ENCODE measurements around the gene MYOZ3.

MYOZ3 gene

GRCh38 chr5:150653145-150653761, 7.8 kb upstream of the MYOZ3 start:
- TF ChIP-seq CTCF (IDR thresholded peaks at IDR 0.05; ENCODE audit: control insufficient read depth, insufficient read depth, low read depth, low read length, missing control alignments) = peak; percentile 51
- no peak for DNase-seq (ENCODE audit: low read depth)
- no peak overlapping the region for H3K4me3 ChIP-seq (ENCODE audit: control insufficient read depth, low read depth, low read length)

GRCh38 chr5:150653762-150654556, 7.1 kb upstream of the MYOZ3 start:
- TF ChIP-seq CTCF (IDR thresholded peaks at IDR 0.05; ENCODE audit: control insufficient read depth, insufficient read depth, low read depth, low read length, missing control alignments) = no peak
- DNase-seq (ENCODE audit: low read depth) = no peak
- no peak overlapping the region for H3K4me3 ChIP-seq (ENCODE audit: control insufficient read depth, low read depth, low read length)

GRCh38 chr5:150655221-150655620, 5.8 kb upstream of the MYOZ3 start:
- TF ChIP-seq CTCF (IDR thresholded peaks at IDR 0.05; ENCODE audit: control insufficient read depth, insufficient read depth, low read depth, low read length, missing control alignments) = no peak

GRCh38 chr5:150656191-150657132, 4.6 kb upstream of the MYOZ3 start:
- H3K4me3 ChIP-seq (ENCODE audit: control insufficient read depth, low read depth, low read length) = peak overlapping the region; percentile 54
- peak; percentile 51 for TF ChIP-seq CTCF (IDR thresholded peaks at IDR 0.05; ENCODE audit: control insufficient read depth, insufficient read depth, low read depth, low read length, missing control alignments)
- no peak for DNase-seq (ENCODE audit: low read depth)

More at GRCh38 chr5:150655221-150655620, 5.8 kb upstream of the MYOZ3 start:
- no peak for DNase-seq (ENCODE audit: low read depth)
- no peak overlapping the region for H3K4me3 ChIP-seq (ENCODE audit: control insufficient read depth, low read depth, low read length)

GRCh38 chr5:150658121-150658520, 2.9 kb upstream of the MYOZ3 start:
- TF ChIP-seq CTCF (IDR thresholded peaks at IDR 0.05; ENCODE audit: control insufficient read depth, insufficient read depth, low read depth, low read length, missing control alignments) = no peak
- no peak overlapping the region for H3K4me3 ChIP-seq (ENCODE audit: control insufficient read depth, low read depth, low read length)
- no peak for DNase-seq (ENCODE audit: low read depth)

GRCh38 chr5:150658699-150659265, 2.3 kb upstream of the MYOZ3 start:
- TF ChIP-seq CTCF (IDR thresholded peaks at IDR 0.05; ENCODE audit: control insufficient read depth, insufficient read depth, low read depth, low read length, missing control alignments) = no peak
- DNase-seq (ENCODE audit: low read depth) = no peak
- H3K4me3 ChIP-seq (ENCODE audit: control insufficient read depth, low read depth, low read length) = no peak overlapping the region
